Measurements from ENCODE around the gene TMEM239. TPM values are rescaled to one million over a fixed set of nuclear protein-coding genes. Genes with fewer than 3 reads are reported as not detected.

TMEM239 gene
- polyA plus RNA-seq, 1 donor from 2014 or later: not detected

DNA sequence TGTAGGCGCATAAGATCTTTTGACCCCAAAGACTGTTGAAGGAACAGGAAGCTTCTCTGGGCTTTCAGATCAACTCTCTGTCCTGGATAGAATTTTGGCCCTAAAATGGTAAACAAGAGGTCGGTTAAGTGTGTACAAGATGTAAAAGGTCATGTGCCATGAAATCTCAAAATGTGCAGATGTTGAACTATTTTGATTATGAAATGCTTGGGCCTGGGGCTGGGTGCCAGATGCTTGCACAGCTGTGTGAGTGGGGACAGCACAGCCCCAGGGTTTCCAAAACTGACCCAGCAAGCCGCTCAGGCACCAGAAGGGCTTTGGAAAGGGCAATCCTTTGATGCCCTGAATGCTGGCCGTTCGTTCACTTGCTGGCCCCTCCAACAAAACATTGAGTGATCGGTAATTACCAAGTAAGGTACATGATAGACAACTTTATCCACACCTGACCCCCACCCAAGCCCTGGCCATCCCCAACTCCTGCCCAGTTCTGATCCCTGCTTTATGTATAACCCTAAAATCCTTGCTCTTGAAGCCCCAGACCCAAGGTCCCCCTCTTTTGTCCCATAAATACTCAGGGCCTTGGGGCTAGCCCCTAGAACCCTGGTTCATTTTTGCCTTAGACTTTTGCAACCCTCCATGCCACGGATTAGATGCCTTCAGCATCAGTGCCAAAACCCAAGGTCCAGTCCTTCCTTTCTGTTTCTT, 1.9 kb downstream of the TMEM239 start:
- no peak overlapping the region for H3K9ac ChIP-seq (ENCODE audit: low read length)
- H3K27me3 ChIP-seq (ENCODE audit: insufficient read depth, low read depth, low read length): peaks cover 23% of the 10 kb centered on the region
- H4K20me1 ChIP-seq (ENCODE audit: insufficient read depth): no peaks in the 10 kb centered on the region

DNA sequence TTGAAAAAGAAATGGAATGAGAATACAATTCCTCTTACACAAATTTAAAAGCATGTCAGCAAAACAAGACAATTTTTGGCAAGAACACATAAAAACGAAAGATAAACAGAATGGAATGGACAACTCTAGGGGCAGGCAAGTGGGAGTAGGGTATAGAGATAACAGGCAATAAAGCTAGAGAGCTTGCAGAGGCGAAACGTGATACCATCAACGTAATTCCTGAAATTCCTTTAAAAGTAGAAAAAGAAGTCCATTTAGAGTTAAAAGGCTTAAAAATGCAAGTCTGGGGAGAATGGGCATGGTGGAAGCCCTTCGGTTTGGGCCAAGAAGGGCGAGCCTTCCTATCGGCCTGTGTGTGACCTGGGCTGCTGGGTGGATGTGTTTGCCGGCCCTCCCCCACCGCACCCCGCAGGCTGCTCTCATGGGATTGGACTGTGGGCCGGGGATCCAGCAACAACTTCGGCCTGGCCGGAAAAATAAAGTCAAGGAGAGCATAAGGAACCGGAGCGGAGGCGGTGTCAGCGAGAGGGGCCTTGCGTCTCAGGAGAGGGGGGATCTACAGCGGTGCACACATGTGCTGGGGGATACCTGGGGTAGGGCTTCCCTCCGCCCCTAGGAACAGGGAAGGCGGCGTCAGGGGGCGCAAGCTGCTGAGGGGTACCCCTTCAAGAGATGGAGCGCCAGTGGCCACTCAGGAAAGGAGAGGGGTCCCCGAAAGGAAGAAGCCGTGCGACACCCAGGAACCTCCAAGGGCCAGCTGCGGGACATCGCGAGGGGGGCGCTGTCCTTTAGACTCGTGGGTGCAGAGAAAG, 4.1 kb downstream of the TMEM239 start:
- Histone ChIP-seq H3K9ac (ENCODE audit: low read length) (no peak overlapping the region), H4K20me1 (ENCODE audit: insufficient read depth) (no peaks in the 10 kb centered on the region), H3K79me2 (replicated peaks; ENCODE audit: insufficient read depth, low read length) (no peaks in the 10 kb centered on the region), H3F3A (ENCODE audit: insufficient read depth, low read length, poor library complexity, severe bottlenecking) (no peaks in the 10 kb centered on the region), H3K4me2 (ENCODE audit: low read length) (no peak overlapping the region), H2AFZ (ENCODE audit: low read depth, low read length) (no peak overlapping the region), H3K36me3 (ENCODE audit: insufficient read depth, low read length) (no peaks in the 10 kb centered on the region), H3K27ac (ENCODE audit: low read length) (no peak overlapping the region), H3K9me3 (ENCODE audit: low read length) (no peaks in the 10 kb centered on the region), H3K27me3 (ENCODE audit: insufficient read depth, low read depth, low read length) (peaks cover 23% of the 10 kb centered on the region), H3K4me3 (ENCODE audit: low read length) (no peak overlapping the region), H3K9me2 (ENCODE audit: insufficient read depth, low read length) (no peaks in the 10 kb centered on the region)
- no peak for TF ChIP-seq RAD21 (conservative IDR thresholded peaks at IDR 0.05)
- no peak for TF ChIP-seq TAF1 (IDR thresholded peaks at IDR 0.05; ENCODE audit: low read depth)
- TF ChIP-seq SMC3 (conservative IDR thresholded peaks at IDR 0.05; ENCODE audit: poor library complexity): no peak
- TF ChIP-seq EZH2 (IDR thresholded peaks at IDR 0.05; ENCODE audit: borderline replicate concordance, insufficient read depth, low read length, poor library complexity, severe bottlenecking): no peak
- TF ChIP-seq POLR2AphosphoS5 (IDR thresholded peaks at IDR 0.05): no peak
- no peak for TF ChIP-seq EP300 (conservative IDR thresholded peaks at IDR 0.05; ENCODE audit: poor library complexity, severe bottlenecking)
- TF ChIP-seq MXI1 (conservative IDR thresholded peaks at IDR 0.05; ENCODE audit: poor library complexity, severe bottlenecking): no peak
- TF ChIP-seq, protein P1, sequence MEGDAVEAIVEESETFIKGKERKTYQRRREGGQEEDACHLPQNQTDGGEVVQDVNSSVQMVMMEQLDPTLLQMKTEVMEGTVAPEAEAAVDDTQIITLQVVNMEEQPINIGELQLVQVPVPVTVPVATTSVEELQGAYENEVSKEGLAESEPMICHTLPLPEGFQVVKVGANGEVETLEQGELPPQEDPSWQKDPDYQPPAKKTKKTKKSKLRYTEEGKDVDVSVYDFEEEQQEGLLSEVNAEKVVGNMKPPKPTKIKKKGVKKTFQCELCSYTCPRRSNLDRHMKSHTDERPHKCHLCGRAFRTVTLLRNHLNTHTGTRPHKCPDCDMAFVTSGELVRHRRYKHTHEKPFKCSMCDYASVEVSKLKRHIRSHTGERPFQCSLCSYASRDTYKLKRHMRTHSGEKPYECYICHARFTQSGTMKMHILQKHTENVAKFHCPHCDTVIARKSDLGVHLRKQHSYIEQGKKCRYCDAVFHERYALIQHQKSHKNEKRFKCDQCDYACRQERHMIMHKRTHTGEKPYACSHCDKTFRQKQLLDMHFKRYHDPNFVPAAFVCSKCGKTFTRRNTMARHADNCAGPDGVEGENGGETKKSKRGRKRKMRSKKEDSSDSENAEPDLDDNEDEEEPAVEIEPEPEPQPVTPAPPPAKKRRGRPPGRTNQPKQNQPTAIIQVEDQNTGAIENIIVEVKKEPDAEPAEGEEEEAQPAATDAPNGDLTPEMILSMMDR (IDR thresholded peaks at IDR 0.05; ENCODE audit: poor library complexity, severe bottlenecking): no peak

More for the DNA sequence above, 1.9 kb downstream of the TMEM239 start:
- H3K4me2 ChIP-seq (ENCODE audit: low read length): no peak overlapping the region
- H3F3A ChIP-seq (ENCODE audit: insufficient read depth, low read length, poor library complexity, severe bottlenecking): no peaks in the 10 kb centered on the region
- H3K27ac ChIP-seq (ENCODE audit: low read length): no peak overlapping the region
- H3K9me2 ChIP-seq (ENCODE audit: insufficient read depth, low read length): no peaks in the 10 kb centered on the region
- no peaks in the 10 kb centered on the region for H3K36me3 ChIP-seq (ENCODE audit: insufficient read depth, low read length)
- no peak overlapping the region for H2AFZ ChIP-seq (ENCODE audit: low read depth, low read length)
- no peak overlapping the region for H3K4me3 ChIP-seq (ENCODE audit: low read length)
- no peak for TF ChIP-seq RAD21 (conservative IDR thresholded peaks at IDR 0.05)
- TF ChIP-seq, protein P2, sequence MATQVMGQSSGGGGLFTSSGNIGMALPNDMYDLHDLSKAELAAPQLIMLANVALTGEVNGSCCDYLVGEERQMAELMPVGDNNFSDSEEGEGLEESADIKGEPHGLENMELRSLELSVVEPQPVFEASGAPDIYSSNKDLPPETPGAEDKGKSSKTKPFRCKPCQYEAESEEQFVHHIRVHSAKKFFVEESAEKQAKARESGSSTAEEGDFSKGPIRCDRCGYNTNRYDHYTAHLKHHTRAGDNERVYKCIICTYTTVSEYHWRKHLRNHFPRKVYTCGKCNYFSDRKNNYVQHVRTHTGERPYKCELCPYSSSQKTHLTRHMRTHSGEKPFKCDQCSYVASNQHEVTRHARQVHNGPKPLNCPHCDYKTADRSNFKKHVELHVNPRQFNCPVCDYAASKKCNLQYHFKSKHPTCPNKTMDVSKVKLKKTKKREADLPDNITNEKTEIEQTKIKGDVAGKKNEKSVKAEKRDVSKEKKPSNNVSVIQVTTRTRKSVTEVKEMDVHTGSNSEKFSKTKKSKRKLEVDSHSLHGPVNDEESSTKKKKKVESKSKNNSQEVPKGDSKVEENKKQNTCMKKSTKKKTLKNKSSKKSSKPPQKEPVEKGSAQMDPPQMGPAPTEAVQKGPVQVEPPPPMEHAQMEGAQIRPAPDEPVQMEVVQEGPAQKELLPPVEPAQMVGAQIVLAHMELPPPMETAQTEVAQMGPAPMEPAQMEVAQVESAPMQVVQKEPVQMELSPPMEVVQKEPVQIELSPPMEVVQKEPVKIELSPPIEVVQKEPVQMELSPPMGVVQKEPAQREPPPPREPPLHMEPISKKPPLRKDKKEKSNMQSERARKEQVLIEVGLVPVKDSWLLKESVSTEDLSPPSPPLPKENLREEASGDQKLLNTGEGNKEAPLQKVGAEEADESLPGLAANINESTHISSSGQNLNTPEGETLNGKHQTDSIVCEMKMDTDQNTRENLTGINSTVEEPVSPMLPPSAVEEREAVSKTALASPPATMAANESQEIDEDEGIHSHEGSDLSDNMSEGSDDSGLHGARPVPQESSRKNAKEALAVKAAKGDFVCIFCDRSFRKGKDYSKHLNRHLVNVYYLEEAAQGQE (IDR thresholded peaks at IDR 0.05; ENCODE audit: borderline replicate concordance): no peak
- TF ChIP-seq SMC3 (conservative IDR thresholded peaks at IDR 0.05; ENCODE audit: poor library complexity): no peak
- no peak for TF ChIP-seq TAF1 (IDR thresholded peaks at IDR 0.05; ENCODE audit: low read depth)
- TF ChIP-seq EZH2 (IDR thresholded peaks at IDR 0.05; ENCODE audit: borderline replicate concordance, insufficient read depth, low read length, poor library complexity, severe bottlenecking): no peak
- no peak for TF ChIP-seq EP300 (conservative IDR thresholded peaks at IDR 0.05; ENCODE audit: poor library complexity, severe bottlenecking)
- no peak for TF ChIP-seq POLR2AphosphoS5 (IDR thresholded peaks at IDR 0.05)
- TF ChIP-seq, protein P1 (IDR thresholded peaks at IDR 0.05; ENCODE audit: poor library complexity, severe bottlenecking): no peak
- TF ChIP-seq MXI1 (conservative IDR thresholded peaks at IDR 0.05; ENCODE audit: poor library complexity, severe bottlenecking): no peak
- no peaks in the 10 kb centered on the region for H3K79me2 ChIP-seq (replicated peaks; ENCODE audit: insufficient read depth, low read length)
- H3K9me3 ChIP-seq (ENCODE audit: low read length): no peaks in the 10 kb centered on the region

All from neural cell (in vitro differentiated cells).